K562 (cell line): ENCODE measurements around the gene C5orf24. TPM values are rescaled to one million over a fixed set of nuclear protein-coding genes. Genes with fewer than 3 reads are reported as not detected.

ENCODE experiments used
- ATAC-seq: fragments of 200-7000 bp; cut with Tn5 transposase; 3 replicates; pipeline ENCODE4 v1.9.1; 2020; ENCODE audit warnings: moderate library complexity
- BruUV-seq: library from RNA; stranded (reverse); fragments of 400-500 nt; replicated peaks from 2 replicates; lab custom pipeline; 2021; lab: Mats Ljungman, UMichigan
- CTCF ChIA-PET: fragments of 300-600 bp; formaldehyde crosslinking; extraction: SDS; loops from one replicate; lab custom pipeline; 2021; ENCODE audit warnings: low intra/inter-chr PET ratio; lab: Yijun Ruan, JAX
- POLR2A ChIA-PET: fragments of 300-600, 350-650 bp; sonication (Branson Sonifier 250); formaldehyde crosslinking; extraction: SDS; loops from one replicate; lab custom pipeline; 2021; ENCODE audit warnings: antibody characterized with exemption, inconsistent platforms; lab: Yijun Ruan, JAX
- DNase-seq, 4 experiments: peaks; one replicate each; pipeline versions ENCODE4 v3.0.0 to v3.0.0-alpha.2; 2011 to 2018; ENCODE audit warnings: low spot score in 3 of 4, mixed read lengths in 3 of 4; ENCODE audit errors: extremely low read depth in 1 of 4
- FAIRE-seq: peaks from 2 replicates; lab custom pipeline; 2011; peaks lifted over from hg19 to GRCh38; lab: Jason Lieb, UNC
- H2AFZ ChIP-seq: 2 replicates; pipeline ENCODE4 v1.6.0; 2011; ENCODE audit warnings: low read depth, low read length, control low read depth, inconsistent platforms
- H3K27ac ChIP-seq: fragments of 200-600 bp; 3 replicates; pipeline ENCODE4 v1.8.0; 2011; ENCODE audit warnings: low read depth, mild to moderate bottlenecking, control low read depth, inconsistent platforms, low read length, moderate library complexity, mixed read lengths; ENCODE audit errors: extremely low read depth
- H3K27me3 ChIP-seq, 2 experiments: fragments of 300-600 bp in 1 of 2; 2 replicates in 1 of 2; 3 replicates in 1 of 2; pipeline versions ENCODE4 v1.6.0 to v1.8.0; 2011; ENCODE audit warnings: inconsistent platforms in 2 of 2, low read length in 2 of 2, mild to moderate bottlenecking in 1 of 2, mixed read lengths in 1 of 2, moderate library complexity in 1 of 2; ENCODE audit not compliant: control insufficient read depth in 2 of 2, insufficient read depth in 2 of 2
- H3K36me3 ChIP-seq: fragments of 300-600 bp; 3 replicates; pipeline ENCODE4 v1.8.0; 2011; ENCODE audit warnings: mild to moderate bottlenecking, low read length, inconsistent platforms; ENCODE audit not compliant: control insufficient read depth, insufficient read depth
- H3K4me1 ChIP-seq, 2 experiments: fragments of 200-600 bp in 1 of 2; replicated peaks in 1 of 2; 2 replicates in 1 of 2; 3 replicates in 1 of 2; pipeline versions ENCODE4 v1.5.1 to v1.8.0; 2011; ENCODE audit warnings: inconsistent platforms in 2 of 2, low read length in 2 of 2, mild to moderate bottlenecking in 1 of 2, mixed read lengths in 1 of 2, moderate library complexity in 1 of 2; ENCODE audit not compliant: control insufficient read depth in 2 of 2, insufficient read depth in 2 of 2
- H3K4me2 ChIP-seq: 2 replicates; pipeline ENCODE4 v1.6.1; 2011; ENCODE audit warnings: low read length, control low read depth, inconsistent platforms, mixed read lengths; ENCODE audit not compliant: insufficient read depth
- H3K4me3 ChIP-seq: fragments of 200-600 bp; sonication (generic), shearing (Covaris generic); 2 replicates; pipeline ENCODE4 v1.5.1; 2016; ENCODE audit warnings: control low read depth, inconsistent platforms
- H3K79me2 ChIP-seq: fragments of 200-600 bp; 3 replicates; pipeline ENCODE4 v1.8.0; 2011; ENCODE audit warnings: low read length, inconsistent platforms; ENCODE audit not compliant: control insufficient read depth, insufficient read depth
- H3K9ac ChIP-seq, 2 experiments: 2 replicates each; pipeline versions ENCODE4 v1.6.0 to v1.6.1; 2011; ENCODE audit warnings: low read depth in 2 of 2, low read length in 2 of 2, control low read depth in 1 of 2, inconsistent platforms in 1 of 2, mild to moderate bottlenecking in 1 of 2, mixed read lengths in 1 of 2; ENCODE audit not compliant: insufficient read depth in 1 of 2
- H3K9me1 ChIP-seq: one replicate; pipeline ENCODE4 v1.6.0; 2011; ENCODE audit warnings: inconsistent platforms, mild to moderate bottlenecking, low read length, moderate library complexity; ENCODE audit not compliant: control insufficient read depth, insufficient read depth
- H3K9me3 ChIP-seq: replicated peaks from 2 replicates; pipeline ENCODE4 v1.5.1; 2011; ENCODE audit warnings: low read depth, low read length, inconsistent platforms; ENCODE audit not compliant: control insufficient read depth, insufficient read depth
- H4K20me1 ChIP-seq: replicated peaks from 2 replicates; pipeline ENCODE4 v1.6.1; 2011; ENCODE audit warnings: low read length, inconsistent platforms, mixed read lengths; ENCODE audit not compliant: control insufficient read depth, insufficient read depth
- GABPA ChIP-seq: fragments of 200-800 bp; sonication (Bioruptor generic); conservative IDR thresholded peaks from 2 replicates; pipeline ENCODE4 v1.6.1; 2016; ENCODE audit warnings: low read depth, missing genetic modification characterization, missing compliant biosample characterization
- HLTF ChIP-seq: fragments of 450-650 bp; IDR thresholded peaks from 2 replicates; pipeline ENCODE4 v1.6.1; 2016
- ZNF316 ChIP-seq: fragments of 450-650 bp; IDR thresholded peaks from 2 replicates; pipeline ENCODE4 v1.6.1; 2016
- WGBS: fragments of 100-300 bp; shearing (Covaris generic); methylation state at CpG from one replicate; pipeline ENCODE4 v1.1.6; 2016; ENCODE audit warnings: low coverage, mixed read lengths; ENCODE audit not compliant: insufficient coverage; ENCODE audit errors: missing lambda C conversion rate; 5-methylcytosine and 5-hydroxymethylcytosine counted together
- in situ Hi-C: fragments of 300-500 bp; cut with MboI; formaldehyde crosslinking; loops from 4 replicates; pipeline ENCODE4 v1.15.0; 2018; ENCODE audit warnings: inconsistent platforms, mixed read lengths
- intact Hi-C: fragments of 100-400 bp; cut with micrococcal nuclease; formaldehyde crosslinking; loops from 2 replicates; pipeline ENCODE4 v1.14.2; 2022
- polyA plus RNA-seq, 8 experiments: library from polyadenylated mRNA; depleted of rRNA in 4 of 8; stranded (reverse) in 5 of 8; unstranded in 3 of 8; fragments of >200 nt; fragmentation: Nextera tagmentation in 2 of 8; fragmentation: Illumina TruSeq in 1 of 8; extraction: Ambion mirVana in 2 of 8; extraction: Trizol in 1 of 8; gene quantifications; 2 replicates each; pipeline versions ENCODE4 v1.2.1 to v1.2.3, GENCODE V29; 2011 to 2014; ENCODE audit warnings: inconsistent platforms in 1 of 8, missing spikeins in 1 of 8
- total RNA-seq, 7 experiments: library from RNA; depleted of rRNA in 6 of 7; stranded (reverse); fragments of >200 nt in 6 of 7; fragmentation: Illumina TruSeq in 2 of 7; extraction: Trizol in 2 of 7; gene quantifications; 2 replicates each; pipeline versions ENCODE4 v1.2.1 to v1.2.3, GENCODE V29; 2011 to 2021; ENCODE audit warnings: low replicate concordance in 1 of 7

C5orf24 gene
- total and polyA plus RNA-seq, 9 of the 15 experiments (the other 6 are each of a cell fraction or from before 2014, with no cell fraction given) = 8.9 to 38.6 (median 28.4) TPM

DNA sequence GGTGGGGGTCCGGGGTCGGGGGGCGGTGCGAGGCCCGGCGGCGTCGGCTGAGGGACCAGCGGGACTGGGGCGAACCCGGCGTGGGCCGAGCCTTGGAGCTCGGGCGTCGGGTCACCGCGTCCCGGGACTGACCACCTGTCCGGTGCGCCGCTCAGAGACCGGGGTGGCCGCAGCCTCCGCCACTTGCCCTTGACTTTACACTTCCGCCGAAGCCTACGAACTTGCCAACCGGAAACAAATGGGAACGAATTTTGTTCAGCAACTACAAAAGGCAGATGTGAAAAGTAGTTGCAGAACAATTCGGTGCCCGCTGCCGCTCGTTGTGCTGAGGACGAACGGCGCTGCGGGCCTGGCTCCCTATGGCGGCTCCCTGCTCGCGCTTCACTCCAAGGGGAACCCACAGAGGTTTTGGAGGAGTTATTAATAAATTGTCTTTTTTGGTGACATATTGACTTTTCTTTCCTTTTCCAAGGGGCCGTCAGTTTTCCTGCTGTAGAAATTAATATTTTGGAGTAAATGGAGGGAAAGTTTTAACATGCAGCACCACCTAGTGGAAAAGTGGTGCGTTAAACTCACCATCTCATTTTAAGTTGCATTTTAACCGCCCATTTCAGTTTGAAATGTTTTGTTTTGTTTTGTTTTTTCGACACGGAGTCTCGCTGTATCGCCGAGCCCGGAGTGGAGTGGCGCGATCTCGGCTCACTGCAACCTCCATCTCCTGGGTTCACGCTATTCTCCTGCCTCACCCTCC is 59.7 kb downstream of the C5orf24 start (continued):
- peak; percentile 71 for TF ChIP-seq GABPA (tag)

DNA sequence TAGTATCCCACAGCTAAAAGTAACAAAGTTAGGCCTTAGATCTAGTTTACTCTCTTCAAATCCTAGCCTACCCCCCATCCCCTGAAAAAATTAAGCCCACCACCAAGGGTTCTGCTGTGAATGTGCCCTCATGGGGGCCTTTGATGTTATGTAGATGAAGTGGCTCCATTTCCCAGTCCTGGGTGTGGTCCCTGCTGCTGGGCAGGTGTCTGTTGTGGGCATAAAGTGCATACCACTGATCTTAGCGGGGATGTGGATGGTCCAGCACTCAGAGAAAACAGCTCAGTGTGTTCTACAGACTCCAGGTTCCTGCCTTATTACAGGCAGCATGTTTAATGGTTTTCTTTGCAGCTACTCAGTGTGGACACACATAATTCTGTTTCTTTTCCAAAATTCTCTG is 61.0 kb downstream of the C5orf24 start:
- 100% methylated on average over 1 of the region's 1 CpG for WGBS
- POLR2A ChIA-PET = interaction anchor here (0.7 to 1.6 kb wide), 3 partner anchors 128 to 416 kb away, joined by 3 read pairs; no protein-coding TSS in a partner anchor
- CTCF ChIA-PET = no interaction called here
- Histone ChIP-seq H3K27ac (no peak overlapping the region), H3K9me3 (no peaks in the 10 kb centered on the region), H3K9me1 (no peaks in the 10 kb centered on the region), H3K9ac (peak overlapping the region in 1 of 2 experiments; percentile 91; a peak in 1 of 4 replicates), H3K4me1 (peaks cover 2 to 25% of the 10 kb centered on the region in 2 experiments; a peak in 4 of 5 replicates), H2AFZ (no peak overlapping the region), H3K4me3 (no peak overlapping the region), H3K79me2 (peaks cover 19% of the 10 kb centered on the region), H3K4me2 (no peak overlapping the region), H3K36me3 (peaks cover 36% of the 10 kb centered on the region; the same call in 2 of the 3 replicates), H4K20me1 (no peaks in the 10 kb centered on the region), H3K27me3 (no peaks in the 10 kb centered on the region)
- ATAC-seq (no peak), FAIRE-seq (no peak), DNase-seq (no peak)
- no TSS peak for BruUV-seq
- in situ Hi-C loops (no loop called here), intact Hi-C loops (loop anchor here (5.0 to 10.0 kb wide), 2 partner anchors 295 to 312 kb away; no protein-coding TSS in a partner anchor)
- TF ChIP-seq HLTF (no peak), ZNF316 (peak; percentile 25; the same call in 1 of the 2 replicates)

Other genes with a start within 250 kb of the C5orf24 start
Only the 7 nearest of the 8 such genes appear.
- 7.9 and 8.0 TPM in 2 replicates for gene SEC24A, start 197.2 kb upstream of the C5orf24 start, total RNA-seq (2014; rRNA removed)
- gene SEC24A, start 197.2 kb upstream of the C5orf24 start, total RNA-seq (2014; rRNA removed; fragmentation: Illumina TruSeq; extraction: Trizol) = 20.5 and 23.7 TPM in 2 replicates
- gene SEC24A, start 197.2 kb upstream of the C5orf24 start, total RNA-seq (2015; rRNA removed; fragmentation: Illumina TruSeq; extraction: Trizol) = 17.5 and 19.5 TPM in 2 replicates
- gene SEC24A, start 197.2 kb upstream of the C5orf24 start, total RNA-seq (2021) = 23.8 and 24.5 TPM in 2 replicates
- 36.5 and 41.2 TPM in 2 replicates for gene SEC24A, start 197.2 kb upstream of the C5orf24 start, polyA plus RNA-seq (2011; rRNA removed)
- gene SEC24A, start 197.2 kb upstream of the C5orf24 start, polyA plus RNA-seq (2014; fragmentation: Illumina TruSeq; extraction: Trizol) = 22.5 and 26.4 TPM in 2 replicates
- gene SEC24A, start 197.2 kb upstream of the C5orf24 start, polyA plus RNA-seq (2014; fragmentation: Nextera tagmentation; extraction: Ambion mirVana) = 10 to 100 TPM in 1 of 2 experiments, 1 to 10 TPM in 1; 7.9 to 11.1 TPM
- 10.9 and 15.3 TPM in 2 replicates for gene SEC24A, start 197.2 kb upstream of the C5orf24 start, polyA plus RNA-seq (2014; rRNA removed)
- gene CAMLG, start 107.4 kb upstream of the C5orf24 start, total RNA-seq (2014; rRNA removed) = 18.9 and 19.3 TPM in 2 replicates
- gene CAMLG, start 107.4 kb upstream of the C5orf24 start, total RNA-seq (2014; rRNA removed; fragmentation: Illumina TruSeq; extraction: Trizol) = 22.0 and 26.7 TPM in 2 replicates
- 13.0 and 13.6 TPM in 2 replicates for gene CAMLG, start 107.4 kb upstream of the C5orf24 start, total RNA-seq (2015; rRNA removed; fragmentation: Illumina TruSeq; extraction: Trizol)
- 19.7 and 20.1 TPM in 2 replicates for gene CAMLG, start 107.4 kb upstream of the C5orf24 start, total RNA-seq (2021)
- gene CAMLG, start 107.4 kb upstream of the C5orf24 start, polyA plus RNA-seq (2011; rRNA removed) = 11.3 and 12.8 TPM in 2 replicates
- gene CAMLG, start 107.4 kb upstream of the C5orf24 start, polyA plus RNA-seq (2014; fragmentation: Illumina TruSeq; extraction: Trizol) = 13.7 and 18.0 TPM in 2 replicates
- gene CAMLG, start 107.4 kb upstream of the C5orf24 start, polyA plus RNA-seq (2014; fragmentation: Nextera tagmentation; extraction: Ambion mirVana) = 10 to 100 TPM; 16.3 to 17.3 TPM
- 11.0 and 15.3 TPM in 2 replicates for gene CAMLG, start 107.4 kb upstream of the C5orf24 start, polyA plus RNA-seq (2014; rRNA removed)
- 48.9 and 49.0 TPM in 2 replicates for gene DDX46, start 87.2 kb upstream of the C5orf24 start, total RNA-seq (2014; rRNA removed)
- gene DDX46, start 87.2 kb upstream of the C5orf24 start, total RNA-seq (2014; rRNA removed; fragmentation: Illumina TruSeq; extraction: Trizol) = 84.9 and 102 TPM in 2 replicates
- 95.9 and 99.0 TPM in 2 replicates for gene DDX46, start 87.2 kb upstream of the C5orf24 start, total RNA-seq (2015; rRNA removed; fragmentation: Illumina TruSeq; extraction: Trizol)
- gene DDX46, start 87.2 kb upstream of the C5orf24 start, total RNA-seq (2021) = 70.6 and 74.6 TPM in 2 replicates
- gene DDX46, start 87.2 kb upstream of the C5orf24 start, polyA plus RNA-seq (2011; rRNA removed) = 49.2 and 76.4 TPM in 2 replicates
- gene DDX46, start 87.2 kb upstream of the C5orf24 start, polyA plus RNA-seq (2014; fragmentation: Illumina TruSeq; extraction: Trizol) = 83.4 and 87.6 TPM in 2 replicates
- gene DDX46, start 87.2 kb upstream of the C5orf24 start, polyA plus RNA-seq (2014; fragmentation: Nextera tagmentation; extraction: Ambion mirVana) = 10 to 100 TPM; 26.2 to 32.3 TPM
- 61.6 and 77.6 TPM in 2 replicates for gene DDX46, start 87.2 kb upstream of the C5orf24 start, polyA plus RNA-seq (2014; rRNA removed)
- gene TXNDC15, start 28.4 kb downstream of the C5orf24 start, total RNA-seq (2014; rRNA removed) = 10.6 and 15.4 TPM in 2 replicates
- gene TXNDC15, start 28.4 kb downstream of the C5orf24 start, total RNA-seq (2014; rRNA removed; fragmentation: Illumina TruSeq; extraction: Trizol) = 10.3 and 12.8 TPM in 2 replicates
- 14.6 and 14.8 TPM in 2 replicates for gene TXNDC15, start 28.4 kb downstream of the C5orf24 start, total RNA-seq (2015; rRNA removed; fragmentation: Illumina TruSeq; extraction: Trizol)
- 8.9 and 11.7 TPM in 2 replicates for gene TXNDC15, start 28.4 kb downstream of the C5orf24 start, total RNA-seq (2021)
- 10.4 and 12.3 TPM in 2 replicates for gene TXNDC15, start 28.4 kb downstream of the C5orf24 start, polyA plus RNA-seq (2011; rRNA removed)
- gene TXNDC15, start 28.4 kb downstream of the C5orf24 start, polyA plus RNA-seq (2014; fragmentation: Illumina TruSeq; extraction: Trizol) = 8.6 and 12.6 TPM in 2 replicates
- gene TXNDC15, start 28.4 kb downstream of the C5orf24 start, polyA plus RNA-seq (2014; fragmentation: Nextera tagmentation; extraction: Ambion mirVana) = 1 to 10 TPM; 3.0 to 3.1 TPM
- gene TXNDC15, start 28.4 kb downstream of the C5orf24 start, polyA plus RNA-seq (2014; rRNA removed) = 14.7 and 14.9 TPM in 2 replicates
- gene PCBD2, start 59.2 kb downstream of the C5orf24 start, total RNA-seq (2014; rRNA removed) = 5.2 and 8.9 TPM in 2 replicates
- gene PCBD2, start 59.2 kb downstream of the C5orf24 start, total RNA-seq (2014; rRNA removed; fragmentation: Illumina TruSeq; extraction: Trizol) = 8.0 and 8.4 TPM in 2 replicates
- 6.7 and 6.8 TPM in 2 replicates for gene PCBD2, start 59.2 kb downstream of the C5orf24 start, total RNA-seq (2015; rRNA removed; fragmentation: Illumina TruSeq; extraction: Trizol)
- gene PCBD2, start 59.2 kb downstream of the C5orf24 start, total RNA-seq (2021) = 8.0 and 10.4 TPM in 2 replicates
- 13.8 and 15.4 TPM in 2 replicates for gene PCBD2, start 59.2 kb downstream of the C5orf24 start, polyA plus RNA-seq (2011; rRNA removed)
- 6.8 and 7.0 TPM in 2 replicates for gene PCBD2, start 59.2 kb downstream of the C5orf24 start, polyA plus RNA-seq (2014; fragmentation: Illumina TruSeq; extraction: Trizol)
- gene PCBD2, start 59.2 kb downstream of the C5orf24 start, polyA plus RNA-seq (2014; fragmentation: Nextera tagmentation; extraction: Ambion mirVana) = 1 to 10 TPM; 7.1 to 7.8 TPM
- gene PCBD2, start 59.2 kb downstream of the C5orf24 start, polyA plus RNA-seq (2014; rRNA removed) = 8.0 and 10.7 TPM in 2 replicates
- 0.14 and 0.45 TPM in 2 replicates for gene CATSPER3, start 121.9 kb downstream of the C5orf24 start, total RNA-seq (2014; rRNA removed)
- 0.22 and 0.44 TPM in 2 replicates for gene CATSPER3, start 121.9 kb downstream of the C5orf24 start, total RNA-seq (2014; rRNA removed; fragmentation: Illumina TruSeq; extraction: Trizol)
- gene CATSPER3, start 121.9 kb downstream of the C5orf24 start, total RNA-seq (2015; rRNA removed; fragmentation: Illumina TruSeq; extraction: Trizol) = 0.38 and 0.43 TPM in 2 replicates
- gene CATSPER3, start 121.9 kb downstream of the C5orf24 start, total RNA-seq (2021) = 0.34 and 0.49 TPM in 2 replicates
- 1.5 and 1.7 TPM in 2 replicates for gene CATSPER3, start 121.9 kb downstream of the C5orf24 start, polyA plus RNA-seq (2011; rRNA removed)
- gene CATSPER3, start 121.9 kb downstream of the C5orf24 start, polyA plus RNA-seq (2014; fragmentation: Illumina TruSeq; extraction: Trizol) = 0.29 and 0.37 TPM in 2 replicates
- under 1 TPM; 0.60 to 0.62 TPM for gene CATSPER3, start 121.9 kb downstream of the C5orf24 start, polyA plus RNA-seq (2014; fragmentation: Nextera tagmentation; extraction: Ambion mirVana)
- gene CATSPER3, start 121.9 kb downstream of the C5orf24 start, polyA plus RNA-seq (2014; rRNA removed) = 0.22 and 0.61 TPM in 2 replicates
- 59.8 and 73.9 TPM in 2 replicates for gene PITX1, start 188.3 kb downstream of the C5orf24 start, total RNA-seq (2014; rRNA removed)
- gene PITX1, start 188.3 kb downstream of the C5orf24 start, total RNA-seq (2014; rRNA removed; fragmentation: Illumina TruSeq; extraction: Trizol) = 2.3 and 3.1 TPM in 2 replicates
- gene PITX1, start 188.3 kb downstream of the C5orf24 start, total RNA-seq (2015; rRNA removed; fragmentation: Illumina TruSeq; extraction: Trizol) = 24.9 and 25.3 TPM in 2 replicates
- 88.2 and 90.4 TPM in 2 replicates for gene PITX1, start 188.3 kb downstream of the C5orf24 start, total RNA-seq (2021)
- 30.8 and 50.1 TPM in 2 replicates for gene PITX1, start 188.3 kb downstream of the C5orf24 start, polyA plus RNA-seq (2011; rRNA removed)
- gene PITX1, start 188.3 kb downstream of the C5orf24 start, polyA plus RNA-seq (2014; fragmentation: Illumina TruSeq; extraction: Trizol) = 7.4 and 35.6 TPM in 2 replicates
- gene PITX1, start 188.3 kb downstream of the C5orf24 start, polyA plus RNA-seq (2014; fragmentation: Nextera tagmentation; extraction: Ambion mirVana) = under 1 TPM; 0.13 to 0.17 TPM
- 58.7 and 64.6 TPM in 2 replicates for gene PITX1, start 188.3 kb downstream of the C5orf24 start, polyA plus RNA-seq (2014; rRNA removed)